Stimulated activated CD4-positive, alpha-beta T cell treated with anti-CD3 and anti-CD28 coated beads, Interleukin-12 subunit alpha, Interleukin-12 subunit beta, amount 100 ng/mL, for 4 hours (primary cell): ENCODE results near the gene FAM149A.

ENCODE experiments used
- DNase-seq: peaks from one replicate; pipeline ENCODE4 v3.0.0-alpha.2; 2020

The FAM149A gene

GRCh38 chr4:186161138-186161537 lies 56.6 kb downstream of the FAM149A start:
- peak; percentile 16 for DNase-seq

GRCh38 chr4:186166852-186167512 lies 62.5 kb downstream of the FAM149A start:
- DNase-seq: no peak

DNA sequence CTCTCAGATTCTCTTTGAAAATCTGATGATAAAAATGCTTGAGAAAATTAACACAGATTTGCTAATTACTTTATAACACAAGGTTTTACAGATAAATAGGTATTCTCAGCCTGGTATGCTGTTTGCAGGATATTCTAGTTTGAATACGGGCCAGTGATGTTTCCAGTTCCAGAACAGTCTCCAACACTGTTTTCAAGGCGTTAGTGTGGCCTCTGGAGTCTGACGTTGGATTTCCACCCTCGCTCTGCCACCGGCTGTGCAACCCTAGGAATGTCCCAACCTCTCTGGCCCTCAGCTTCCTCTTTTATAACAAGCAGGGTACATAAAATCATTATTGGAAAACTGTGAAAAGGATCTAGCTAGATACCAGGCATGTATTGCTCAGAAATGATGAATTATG lies 63.1 kb downstream of the FAM149A start:
- DNase-seq: no peak

DNA sequence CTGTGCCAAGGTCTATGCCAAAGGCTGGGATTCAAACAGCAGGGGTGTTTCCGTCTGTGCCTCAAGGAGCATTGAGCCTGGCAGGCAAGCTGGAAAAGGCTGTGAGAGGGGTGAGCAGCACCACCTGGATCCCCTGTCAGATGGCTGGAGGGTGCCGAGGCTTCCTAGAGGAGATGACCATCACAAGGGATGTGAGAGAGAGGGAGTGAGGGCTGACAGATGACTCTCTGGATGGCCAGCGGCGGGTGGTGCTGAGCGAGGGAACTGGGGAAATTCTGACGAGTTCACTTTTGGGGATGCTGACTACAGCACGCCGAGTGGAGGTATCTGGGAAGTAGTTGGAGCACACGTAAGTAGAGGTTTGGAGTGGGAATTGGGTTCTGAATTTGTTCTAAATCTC lies 64.2 kb downstream of the FAM149A start:
- DNase-seq: no peak

DNA sequence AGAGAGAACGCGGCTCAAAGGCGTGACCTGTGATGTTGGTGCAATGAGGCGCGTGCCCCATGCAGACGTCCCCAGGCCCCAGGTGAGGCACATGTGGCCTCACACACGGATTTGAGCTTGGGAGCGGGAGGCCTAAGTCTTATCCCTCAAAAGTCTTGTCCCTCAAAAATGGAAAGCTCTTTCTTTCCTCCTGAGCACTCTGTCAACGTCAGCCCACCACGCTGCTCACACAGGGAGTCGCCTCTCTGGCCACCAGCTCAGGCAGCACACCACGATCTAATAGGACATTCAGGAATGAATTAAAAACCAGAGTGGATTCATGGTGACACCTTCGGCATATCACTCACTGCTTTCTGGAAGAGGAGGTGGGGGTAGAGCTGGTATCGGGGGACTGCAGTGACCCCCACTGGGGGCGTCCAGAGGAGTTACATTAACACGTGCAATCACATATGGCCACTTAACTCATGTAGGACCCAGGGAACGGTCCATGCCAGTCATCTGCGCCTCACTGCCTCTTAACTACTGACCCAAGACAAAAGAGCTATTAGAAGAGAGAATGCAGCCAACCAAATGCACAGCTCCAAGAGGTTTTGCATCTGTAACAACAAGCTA lies 64.9 kb downstream of the FAM149A start:
- no peak for DNase-seq

DNA sequence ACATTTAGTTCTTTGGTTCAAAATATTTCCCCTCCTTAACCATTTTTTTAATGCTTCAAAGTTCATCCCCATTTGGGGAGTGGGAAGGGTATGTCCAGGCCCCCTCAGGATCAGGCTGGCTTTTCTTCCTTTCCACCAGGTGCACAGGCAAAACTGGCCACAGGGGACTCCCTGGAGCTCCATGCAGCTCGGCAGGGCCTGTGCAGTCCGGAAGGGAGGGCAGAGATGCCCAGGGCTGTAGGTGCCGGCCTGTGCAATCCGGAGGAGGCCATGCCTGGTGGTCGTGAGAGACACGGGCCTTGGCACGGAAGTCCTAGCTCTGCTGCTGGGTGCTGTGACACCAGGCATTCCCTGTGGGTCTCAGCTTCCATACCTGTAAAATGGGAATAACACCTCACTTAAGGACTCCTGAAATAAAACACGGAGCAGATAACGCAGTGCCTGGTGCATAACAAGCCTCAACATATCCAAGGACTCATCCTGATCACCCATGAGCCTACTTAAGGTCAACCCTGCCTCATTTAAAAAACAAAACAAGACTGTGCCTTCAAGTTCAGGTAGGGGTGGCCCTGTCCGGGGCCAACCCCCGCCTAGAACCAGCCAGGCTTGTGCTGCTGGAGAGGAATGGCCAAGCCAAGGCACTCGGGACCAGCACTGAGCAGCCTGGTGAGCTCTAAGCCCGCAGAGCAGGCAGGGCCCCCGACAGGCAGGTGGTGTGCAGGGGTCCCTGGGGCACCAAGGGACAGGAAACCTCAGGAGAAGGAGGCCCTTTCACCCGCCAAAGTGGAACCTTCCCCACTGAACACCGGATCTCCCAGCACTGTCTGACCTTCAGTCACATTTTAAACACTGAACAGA lies 65.7 kb downstream of the FAM149A start:
- DNase-seq: no peak

- no peak for DNase-seq
Measured at GRCh38 chr4:186170966-186171365, 66.5 kb downstream of the FAM149A start.

DNA sequence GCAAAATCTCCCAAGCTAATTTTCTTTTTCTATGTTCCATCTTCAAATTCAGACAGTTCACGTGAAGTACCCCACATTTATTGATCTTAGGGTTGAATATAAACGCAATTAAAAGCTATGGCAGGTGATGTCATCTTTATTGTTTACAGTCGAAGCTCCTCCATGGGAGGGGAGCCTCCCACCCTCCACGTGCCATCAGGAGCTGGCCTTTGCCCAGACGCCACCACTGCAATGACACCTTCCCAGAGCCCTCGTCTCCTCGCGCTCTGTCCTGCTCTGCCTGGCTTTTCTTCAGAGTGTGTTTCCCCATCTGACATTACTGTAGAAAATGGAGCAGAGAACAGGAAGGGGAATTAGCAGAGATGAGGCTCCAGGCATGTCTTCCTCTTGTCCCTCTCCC lies 68.0 kb downstream of the FAM149A start:
- DNase-seq: no peak

DNA sequence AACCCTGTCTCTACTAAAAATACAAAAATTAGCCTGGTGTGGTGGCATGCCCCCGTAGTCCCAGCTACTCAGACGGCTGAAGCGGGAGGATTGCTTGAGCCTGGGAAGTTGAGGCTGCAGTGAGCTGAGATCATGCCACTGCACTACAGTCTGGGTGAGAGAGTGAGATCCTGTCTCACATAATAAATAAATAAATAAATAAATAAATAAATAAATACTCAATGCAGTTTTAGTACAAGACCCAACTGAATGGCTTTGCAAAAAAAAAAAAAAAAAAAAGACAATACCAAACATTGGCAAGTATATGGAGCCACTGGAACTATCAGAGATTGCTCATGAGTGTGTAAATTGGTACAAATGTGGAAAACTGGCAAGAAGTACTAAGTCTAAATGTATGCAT lies 83.6 kb downstream of the FAM149A start:
- no peak for DNase-seq

DNA sequence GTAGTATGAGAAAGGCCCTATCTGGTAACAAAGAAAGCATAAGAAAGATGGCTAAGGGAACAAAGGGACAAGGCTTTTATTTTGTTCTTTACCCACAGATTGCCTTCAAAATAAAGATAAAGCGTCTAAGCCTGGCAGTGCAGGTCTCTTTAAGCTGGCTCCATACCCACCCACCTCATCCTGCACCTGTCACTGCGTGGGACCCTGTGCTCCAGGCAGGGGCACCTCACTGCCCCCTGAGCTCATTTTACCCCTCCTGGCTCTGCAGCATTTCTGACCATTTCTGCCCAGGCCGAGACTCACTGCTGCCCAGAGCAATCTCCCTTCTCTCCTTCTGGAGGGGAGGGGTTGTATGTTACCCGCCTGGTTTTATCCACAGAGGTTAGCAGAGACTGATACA lies 85.2 kb downstream of the FAM149A start:
- DNase-seq: no peak

DNA sequence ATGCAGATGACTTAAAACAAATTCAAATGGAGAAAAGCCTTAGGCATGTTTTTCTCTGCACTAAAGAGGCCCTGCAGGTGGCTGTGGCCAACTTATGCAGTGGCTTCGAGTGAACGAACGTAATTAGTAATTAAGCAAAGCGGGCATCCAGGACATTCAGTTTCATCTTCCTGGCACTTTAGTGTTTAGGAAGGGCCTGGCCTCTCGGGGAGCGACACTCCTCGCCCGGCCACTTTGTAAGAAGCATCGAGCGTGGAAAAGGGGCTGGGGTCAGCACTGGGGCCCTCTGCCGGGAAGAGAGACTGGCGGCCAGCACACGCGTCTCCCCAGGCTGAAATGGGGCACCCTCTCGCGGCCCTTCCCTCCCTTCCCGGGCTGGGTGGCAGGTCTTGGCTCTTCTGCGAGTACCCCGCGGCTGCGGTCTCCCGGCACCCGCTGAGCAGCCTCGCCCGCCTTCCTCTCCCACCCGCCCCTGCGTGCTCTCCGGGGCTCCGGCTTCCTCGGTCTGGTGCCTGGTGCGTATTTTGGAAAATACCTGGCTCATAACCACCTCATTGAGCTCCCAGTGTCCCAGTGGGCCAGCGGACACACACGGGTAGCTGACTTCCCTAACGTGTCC lies 86.2 kb downstream of the FAM149A start:
- no peak for DNase-seq

GRCh38 chr4:186191200-186192065 lies 86.9 kb downstream of the FAM149A start, which contains the start of gene CYP4V2:
Gene CYP4V2 (plus strand): TSS chr4:186191567. CDS start chr4:186191824, 257 bp downstream.
- peak; percentile 83 for DNase-seq

DNA sequence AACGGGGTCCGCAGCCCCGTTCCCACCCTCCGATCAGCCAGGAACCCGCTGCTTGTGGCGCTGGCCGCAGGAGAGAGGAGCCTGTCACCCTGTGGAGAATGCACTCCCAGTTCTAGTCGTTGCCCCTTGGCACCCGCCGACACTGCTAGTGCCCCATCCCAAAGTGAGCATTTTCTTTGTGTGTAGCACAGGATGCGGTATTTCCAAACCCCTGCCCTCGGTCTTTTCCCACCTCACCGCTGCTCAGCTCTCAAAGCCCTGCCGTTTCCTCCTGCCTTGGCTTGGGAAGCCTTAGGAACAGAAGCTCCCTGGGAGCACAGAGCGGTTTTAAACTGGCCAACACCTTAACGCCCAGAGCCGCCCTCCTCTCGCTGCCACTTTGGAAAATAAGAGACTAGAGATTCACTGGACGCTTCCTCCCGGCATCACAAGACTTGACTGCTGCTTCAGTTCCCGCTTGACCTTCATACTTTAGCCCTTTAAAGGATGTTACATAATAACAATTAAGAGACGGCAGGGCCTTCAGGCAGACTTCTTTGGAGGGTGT lies 87.6 kb downstream of the FAM149A start:
- DNase-seq: peak; percentile 18

DNA sequence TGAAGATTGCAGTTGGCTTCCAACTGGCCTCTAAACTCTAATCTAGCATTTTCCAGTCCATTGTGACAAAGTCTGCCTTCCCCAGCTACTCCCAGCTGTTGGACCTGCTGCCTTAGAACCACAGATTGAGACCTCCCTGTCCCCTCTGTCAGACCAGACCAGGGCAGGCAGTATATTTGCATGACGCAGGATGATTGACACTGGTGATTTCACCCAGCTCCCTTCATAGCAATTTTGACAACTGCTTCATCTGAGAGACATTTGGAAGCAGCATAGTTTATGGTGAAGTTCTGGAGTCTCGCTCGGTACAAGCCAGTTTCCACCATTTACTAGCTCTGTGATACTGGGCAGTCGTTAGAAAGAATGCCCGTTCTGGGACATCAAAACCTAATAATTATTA lies 89.3 kb downstream of the FAM149A start:
- no peak for DNase-seq

- no peak for DNase-seq
Measured at GRCh38 chr4:186196063-186196462, 91.6 kb downstream of the FAM149A start.

DNA sequence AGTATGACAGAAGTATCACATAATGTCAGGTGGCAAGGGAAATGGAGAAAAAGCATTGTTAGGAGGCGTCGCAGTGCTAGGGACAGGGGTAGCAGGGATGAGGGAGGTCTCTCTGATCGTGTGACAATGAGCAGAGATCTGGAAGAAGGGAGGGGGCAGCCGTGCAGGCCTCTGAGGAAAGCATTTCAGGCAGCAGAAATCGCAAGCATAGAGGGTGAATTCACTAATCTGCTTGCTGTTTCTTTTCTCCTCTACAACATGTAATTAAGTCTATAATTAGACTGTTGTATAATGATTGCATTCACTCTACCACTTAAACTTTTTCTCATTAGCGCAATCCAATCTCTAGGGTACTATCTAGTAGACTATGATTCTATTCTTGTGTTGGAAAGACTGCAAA lies 96.0 kb downstream of the FAM149A start:
- DNase-seq: no peak

GRCh38 chr4:186201010-186201409 lies 96.5 kb downstream of the FAM149A start:
- no peak for DNase-seq

- peak; percentile 53 for DNase-seq
Measured at GRCh38 chr4:186201535-186202230, 97.2 kb downstream of the FAM149A start.

GRCh38 chr4:186202490-186203140 lies 98.1 kb downstream of the FAM149A start:
- no peak for DNase-seq

DNA sequence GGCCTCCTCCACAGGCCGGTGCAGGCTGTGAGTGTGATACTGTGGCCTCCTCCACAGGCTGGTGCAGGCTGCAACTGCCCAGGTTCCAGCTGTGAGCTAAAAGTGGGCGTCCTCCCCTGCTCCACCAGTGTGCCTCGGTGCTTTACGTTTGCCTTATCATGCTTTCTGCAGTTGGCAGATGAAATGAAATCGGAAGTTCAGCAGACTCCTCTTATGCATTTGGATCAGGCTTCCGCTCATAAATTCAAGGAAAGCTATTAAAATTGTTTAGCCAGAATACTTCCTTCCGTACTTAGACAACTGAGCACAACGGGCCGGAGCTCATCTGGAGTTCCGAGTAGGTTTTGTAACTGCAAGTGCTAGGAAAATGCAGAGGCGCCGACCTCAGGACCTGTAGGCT lies 98.9 kb downstream of the FAM149A start:
- no peak for DNase-seq

GRCh38 chr4:186204103-186204559 lies 99.6 kb downstream of the FAM149A start:
- peak; percentile 58 for DNase-seq
